Right lobe of liver (tissue), 4 donors: ENCODE measurements around the gene PLXNA2.

ENCODE experiments used
- POLR2A ChIP-seq: fragments of 450-650 bp; IDR thresholded peaks from one replicate; pipeline ENCODE4 v1.6.1; 2017; ENCODE audit warnings: antibody characterized with exemption, mild to moderate bottlenecking
- TF ChIP-seq, protein P1 (sequence below), 4 donors: fragments of 200-600 bp in 3 of 4; fragments of 450-650 bp in 1 of 4; IDR thresholded peaks; one replicate each; pipeline versions ENCODE4 v1.5.1 to v1.8.0; 2016 to 2022; ENCODE audit warnings: antibody characterized with exemption in 4 of 4, mild to moderate bottlenecking in 2 of 4
- donor health status: DM: no; HTN: no; CAD: no.
- donor health status: DM: no; HTN: no; CAD: no.
- donor health status: DM: no; HTN: yes; CAD: no.

DNA sequence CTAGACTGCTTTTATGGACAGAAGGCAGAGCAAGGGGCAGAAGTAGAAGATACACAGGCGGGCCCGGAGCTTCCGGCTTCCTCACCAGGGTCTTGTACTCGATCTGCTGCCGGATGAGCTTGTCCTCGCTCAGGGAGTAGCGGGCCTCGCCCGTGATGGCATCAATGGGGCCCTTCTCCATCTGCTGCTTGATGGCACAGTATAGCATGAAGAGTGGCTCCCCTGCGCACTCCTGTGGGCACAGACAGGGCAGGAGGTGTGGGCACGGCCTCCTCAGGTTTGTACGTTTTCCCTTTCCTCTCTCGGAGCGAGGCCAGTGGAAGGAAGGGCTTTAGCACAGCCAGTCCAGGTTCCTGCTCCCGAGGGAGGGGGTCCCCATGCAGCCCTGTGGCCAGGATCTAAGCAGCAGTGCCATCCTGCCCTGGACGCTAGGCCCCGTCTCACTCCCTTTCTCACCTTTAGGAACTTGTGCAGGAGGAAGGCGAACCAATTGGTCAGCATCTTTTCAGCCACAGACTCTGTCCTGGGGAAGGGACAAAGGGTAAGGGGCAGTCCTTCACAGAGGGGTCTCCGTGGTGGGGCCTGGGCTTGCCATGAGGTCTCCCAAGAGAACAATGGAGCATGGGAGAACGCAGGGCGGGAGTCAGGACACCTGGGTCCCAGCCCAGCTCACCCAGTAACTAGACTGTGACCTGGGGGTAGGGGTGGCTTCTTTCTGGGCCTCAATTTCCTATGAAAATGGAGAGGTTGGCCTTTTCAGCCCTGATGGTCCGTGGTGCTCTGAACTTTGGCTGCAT is 204.4 kb downstream of the PLXNA2 start:
- TF ChIP-seq, protein P1, sequence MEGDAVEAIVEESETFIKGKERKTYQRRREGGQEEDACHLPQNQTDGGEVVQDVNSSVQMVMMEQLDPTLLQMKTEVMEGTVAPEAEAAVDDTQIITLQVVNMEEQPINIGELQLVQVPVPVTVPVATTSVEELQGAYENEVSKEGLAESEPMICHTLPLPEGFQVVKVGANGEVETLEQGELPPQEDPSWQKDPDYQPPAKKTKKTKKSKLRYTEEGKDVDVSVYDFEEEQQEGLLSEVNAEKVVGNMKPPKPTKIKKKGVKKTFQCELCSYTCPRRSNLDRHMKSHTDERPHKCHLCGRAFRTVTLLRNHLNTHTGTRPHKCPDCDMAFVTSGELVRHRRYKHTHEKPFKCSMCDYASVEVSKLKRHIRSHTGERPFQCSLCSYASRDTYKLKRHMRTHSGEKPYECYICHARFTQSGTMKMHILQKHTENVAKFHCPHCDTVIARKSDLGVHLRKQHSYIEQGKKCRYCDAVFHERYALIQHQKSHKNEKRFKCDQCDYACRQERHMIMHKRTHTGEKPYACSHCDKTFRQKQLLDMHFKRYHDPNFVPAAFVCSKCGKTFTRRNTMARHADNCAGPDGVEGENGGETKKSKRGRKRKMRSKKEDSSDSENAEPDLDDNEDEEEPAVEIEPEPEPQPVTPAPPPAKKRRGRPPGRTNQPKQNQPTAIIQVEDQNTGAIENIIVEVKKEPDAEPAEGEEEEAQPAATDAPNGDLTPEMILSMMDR (IDR thresholded peaks at IDR 0.05) = no peak
- TF ChIP-seq POLR2A = no peak
